Activated naive CD4-positive, alpha-beta T cell (primary cell): ENCODE data around the gene BCO2.

Source experiments
- DNase-seq, 4 experiments: peaks; one replicate each; lab custom pipeline; 2025; lab: John Stamatoyannopoulos, UW

Gene BCO2

DNA sequence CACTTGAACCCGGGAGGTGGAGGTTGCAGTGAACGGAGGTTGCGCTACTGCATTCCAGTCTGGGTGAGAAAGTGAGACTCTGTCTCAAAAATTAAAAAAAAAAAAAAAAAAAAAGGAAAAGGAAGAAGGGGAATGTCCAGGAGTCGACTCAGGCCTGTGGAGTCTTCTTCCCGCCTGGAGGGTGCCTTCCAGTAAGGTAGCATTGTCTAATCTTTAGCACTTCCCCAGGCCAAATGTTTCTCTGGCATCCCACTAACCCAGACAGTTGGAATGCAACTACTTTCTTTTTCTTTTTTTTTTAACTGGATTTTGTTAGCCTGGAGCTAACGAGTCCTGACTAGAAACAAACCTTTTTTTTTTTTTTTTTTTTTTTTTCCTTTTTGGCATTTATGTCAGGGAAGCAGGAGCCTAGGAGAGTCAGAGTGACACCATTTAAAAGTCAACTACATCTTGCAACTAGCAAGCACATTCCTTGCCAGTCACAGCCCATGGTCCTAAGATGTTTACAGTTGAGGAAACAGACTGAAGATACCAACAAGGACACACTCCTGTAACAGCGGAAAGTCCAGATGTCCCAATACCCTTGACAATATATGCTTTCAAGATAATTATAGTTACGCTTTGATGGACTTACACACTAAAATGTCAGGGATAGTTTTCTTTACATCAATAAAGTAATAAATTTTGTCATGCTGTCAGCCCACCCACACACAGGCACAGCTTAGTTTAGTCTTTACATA is 74.7 kb downstream of the BCO2 start:
- DNase-seq, result no peak

DNA sequence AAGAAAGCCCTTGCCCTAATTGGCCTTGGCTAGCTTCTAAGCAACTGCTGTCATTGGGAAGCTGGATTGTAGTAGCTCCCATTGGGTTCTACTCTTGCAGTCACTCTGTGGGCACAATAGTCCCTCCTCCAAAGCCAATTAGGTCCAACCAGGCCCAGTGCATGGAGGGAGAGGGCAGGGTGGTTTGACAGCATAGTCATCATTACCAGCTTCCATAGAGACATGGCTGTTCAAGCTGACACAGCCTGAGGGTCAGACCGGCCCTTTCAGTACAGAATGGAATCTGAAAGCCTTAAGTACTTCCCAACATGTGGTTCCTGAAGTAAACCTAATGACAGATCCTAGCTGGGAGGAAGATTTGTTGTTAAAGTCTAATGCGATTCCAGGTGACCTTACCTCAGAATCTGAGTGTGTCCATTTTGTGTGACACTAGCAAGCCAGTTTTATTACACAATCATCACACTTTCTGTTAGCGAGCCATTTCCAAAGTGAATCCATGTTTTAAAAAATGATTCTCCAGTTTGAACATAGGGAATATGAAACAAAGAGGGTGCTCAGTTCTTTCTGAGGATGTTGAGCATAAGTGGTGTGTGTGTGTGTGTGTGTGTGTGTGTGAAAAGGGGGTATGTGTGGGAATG is 78.4 kb downstream of the BCO2 start:
- no peak for DNase-seq

DNA sequence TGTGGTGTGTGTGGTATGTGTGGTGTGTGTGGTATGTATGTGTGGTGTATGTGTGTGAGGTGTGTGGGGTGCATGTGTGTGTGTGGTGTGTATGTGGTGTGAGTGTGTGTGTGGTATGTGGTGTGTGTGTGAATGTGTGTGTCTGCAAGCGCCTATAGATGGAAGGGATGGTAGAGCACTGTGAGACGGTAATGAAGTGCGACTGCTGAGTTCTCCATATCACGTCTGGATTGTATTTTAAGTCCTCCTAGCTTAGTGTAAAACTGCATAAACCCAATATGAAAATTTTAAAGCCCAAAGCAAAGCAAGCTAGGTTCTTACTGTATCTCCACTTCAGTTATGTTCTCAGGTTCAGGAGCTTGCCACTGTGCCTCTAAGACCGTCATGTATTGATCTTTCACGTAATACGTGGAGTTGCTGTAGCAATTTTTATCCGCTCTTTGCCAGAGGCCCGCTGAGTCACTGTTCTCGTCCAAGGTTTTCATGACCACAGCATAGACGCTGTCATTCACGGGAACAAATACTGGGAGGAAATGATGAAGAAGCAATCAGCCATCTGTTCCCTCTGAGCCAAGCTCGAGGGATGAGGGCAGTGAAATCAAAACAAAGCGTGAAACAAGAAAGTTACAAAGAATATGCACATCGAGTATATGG is 79.9 kb downstream of the BCO2 start:
- DNase-seq, result no peak

DNA sequence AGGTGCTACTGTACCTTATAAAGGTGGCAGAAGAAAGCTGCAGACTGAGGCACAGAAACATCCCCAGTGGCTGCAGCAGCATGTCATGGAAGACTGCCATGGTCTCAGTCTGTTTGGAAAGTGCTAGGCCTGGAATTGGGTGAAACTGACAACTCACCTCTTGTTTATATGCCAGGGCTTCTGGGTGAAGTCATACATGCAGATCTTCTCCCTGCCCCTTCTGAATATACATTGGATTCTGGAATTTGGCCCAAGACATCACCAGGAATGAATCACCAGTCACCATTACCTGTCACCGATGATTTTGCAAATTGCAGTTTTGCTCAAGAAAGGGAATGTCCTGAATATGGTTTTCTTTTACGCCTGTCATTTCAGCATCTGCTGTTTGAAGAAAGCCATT is 85.2 kb downstream of the BCO2 start, which contains the start of gene PLET1:
Gene PLET1 (minus strand): TSS at position 371 of the 400 bp plus-strand sequence. CDS start 271 bp downstream, at position 100.
- DNase-seq, result no peak

DNA sequence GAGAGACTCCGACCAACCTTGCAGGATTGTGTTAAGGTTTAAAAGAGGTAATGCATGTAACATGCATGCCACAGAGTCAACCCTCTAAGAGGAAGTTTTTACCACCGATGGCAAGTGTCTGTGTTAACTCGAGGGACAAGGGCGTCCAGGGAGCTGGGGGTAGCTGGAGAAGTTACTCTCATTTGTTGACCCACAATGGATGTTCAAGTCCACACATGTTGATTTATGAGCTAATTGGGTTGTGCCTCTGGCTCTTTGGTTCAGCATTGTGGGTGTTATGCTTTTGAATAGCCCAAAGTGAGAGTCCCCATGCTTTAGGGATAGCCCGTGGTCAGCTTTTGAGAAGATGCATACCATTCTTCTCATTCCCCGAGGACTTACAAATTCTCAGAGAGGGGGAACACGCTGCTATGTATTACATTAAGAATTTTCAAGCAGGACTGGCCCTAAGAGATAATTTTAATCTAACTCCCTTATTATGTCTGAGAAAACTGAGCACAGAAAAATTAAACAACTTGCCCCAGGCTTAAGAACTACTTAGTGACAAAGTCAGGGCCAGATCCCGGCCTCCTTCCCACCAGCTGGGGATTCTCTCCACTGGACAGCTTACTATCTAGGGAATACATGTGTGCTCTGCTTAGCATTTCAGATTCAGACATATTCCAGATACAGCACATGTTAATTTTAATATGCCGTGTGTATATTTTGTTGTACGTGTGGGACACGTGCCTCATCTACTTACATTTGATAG is 90.5 kb downstream of the BCO2 start:
- DNase-seq, result no peak

DNA sequence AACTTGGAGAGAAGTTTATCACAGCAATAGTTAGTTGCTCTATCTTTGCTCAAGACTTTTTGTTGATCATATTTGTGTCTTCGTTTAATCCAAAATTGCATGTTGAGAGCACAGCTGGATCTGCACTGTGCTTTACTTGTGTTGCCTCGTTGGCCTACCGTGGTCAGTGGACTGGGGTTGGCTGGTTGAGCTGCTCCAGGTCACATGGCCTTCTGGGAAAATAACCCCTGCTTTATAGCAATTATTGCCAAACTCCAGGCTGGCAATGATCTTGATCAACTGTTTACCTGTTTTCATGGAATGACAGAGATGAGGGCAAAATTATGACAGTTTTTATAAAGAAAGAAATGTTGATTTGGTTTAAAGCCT is 91.1 kb downstream of the BCO2 start:
- no peak for DNase-seq

DNA sequence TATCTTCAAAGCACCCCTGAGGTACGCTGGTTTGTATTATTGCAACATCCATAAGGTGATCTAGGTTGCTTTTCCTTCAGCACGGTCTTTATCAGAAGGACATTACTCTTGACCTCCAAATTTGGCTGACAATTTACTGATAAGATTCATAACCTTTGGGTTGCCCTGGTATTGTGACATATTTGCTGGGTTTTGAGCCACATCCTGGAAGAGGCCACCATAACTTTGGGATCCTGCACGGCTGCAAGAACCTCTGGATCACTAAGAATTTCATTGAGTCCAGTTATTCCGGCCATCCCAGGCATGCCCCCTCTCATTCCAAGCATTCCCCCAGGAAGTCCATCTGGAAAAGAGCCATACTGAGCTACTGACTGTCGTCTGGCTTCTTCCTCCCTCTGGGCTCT is 91.9 kb downstream of the BCO2 start:
- no peak for DNase-seq

DNA sequence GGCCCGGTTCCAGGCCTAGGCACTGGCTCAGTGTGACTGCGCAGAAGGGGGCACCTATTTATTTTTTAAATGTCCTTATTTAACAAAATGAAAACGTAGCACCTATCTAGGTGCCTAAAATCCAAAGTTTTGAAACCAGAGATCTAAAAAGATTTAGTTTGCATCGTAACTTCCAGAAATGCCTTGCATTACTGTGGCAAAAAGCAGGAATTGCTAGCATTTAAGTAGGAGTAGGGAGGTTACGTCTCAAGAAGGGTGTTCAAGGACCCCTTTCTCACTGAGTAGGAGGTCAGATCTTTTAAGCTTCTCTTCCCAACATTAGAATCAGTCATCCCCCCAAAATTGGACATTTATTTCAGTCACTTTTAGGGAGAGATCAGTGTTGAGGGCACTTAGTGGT is 93.1 kb downstream of the BCO2 start:
- DNase-seq, result no peak
